ENCODE results near the gene ATP6V0B. TPM values are rescaled to one million over a fixed set of nuclear protein-coding genes. Genes with fewer than 3 reads are reported as not detected.

ATP6V0B gene
- total and polyA plus RNA-seq, 9 of the 15 experiments (the other 6 are each of a cell fraction or from before 2014, with no cell fraction given) = 137 to 328 (median 220) TPM

GRCh38 chr1:43987159-43987902 lies 12.6 kb downstream of the ATP6V0B start (continued):
- TF ChIP-seq MGA (IDR thresholded peaks at IDR 0.05) = no peak
- TF ChIP-seq RCOR1 (IDR thresholded peaks at IDR 0.05; ENCODE audit: borderline replicate concordance in 1 of 2, low read depth in 2 of 2, low read length in 2 of 2) = no peak

All from K562 (cell line).